Measurements from ENCODE around the gene TNIP3. TPM values are rescaled to one million over a fixed set of nuclear protein-coding genes. Genes with fewer than 3 reads are reported as not detected.

The TNIP3 gene
- total RNA-seq, 4 donors from 2014 or later: 0.48 TPM; not detected in 3

GRCh38 chr4:121138039-121138825, 25.9 kb downstream of the TNIP3 start:
- H3K27me3 ChIP-seq: no peaks in the 10 kb centered on the region

GRCh38 chr4:121130326-121130660, 33.8 kb downstream of the TNIP3 start:
- Histone ChIP-seq H3K36me3 (no peaks in the 10 kb centered on the region), H3K27me3 (no peaks in the 10 kb centered on the region), H3K9me3 (no peaks in the 10 kb centered on the region), H3K4me3 (no peak overlapping the region), H3K4me1 (no peaks in the 10 kb centered on the region), H3K27ac (no peak overlapping the region)
- no peak for DNase-seq
- TF ChIP-seq CTCF (IDR thresholded peaks at IDR 0.05): no peak
- no peak for TF ChIP-seq POLR2A (IDR thresholded peaks at IDR 0.05)
- intact Hi-C loops (cut with DNase I; ENCODE audit: low total_unique reads): no loop called here

More at GRCh38 chr4:121138039-121138825, 25.9 kb downstream of the TNIP3 start:
- no peaks in the 10 kb centered on the region for H3K4me1 ChIP-seq
- no peaks in the 10 kb centered on the region for H3K36me3 ChIP-seq
- no peak overlapping the region for H3K27ac ChIP-seq
- no peak for DNase-seq
- H3K9me3 ChIP-seq: no peaks in the 10 kb centered on the region
- TF ChIP-seq POLR2A (IDR thresholded peaks at IDR 0.05) (no peak), CTCF (IDR thresholded peaks at IDR 0.05) (no peak)
- intact Hi-C loops (cut with DNase I; ENCODE audit: low total_unique reads): no loop called here
- no peak overlapping the region for H3K4me3 ChIP-seq

- no peaks in the 10 kb centered on the region for H3K36me3 ChIP-seq
- no peaks in the 10 kb centered on the region for H3K27me3 ChIP-seq
- H3K4me1 ChIP-seq: no peaks in the 10 kb centered on the region
- no peak for DNase-seq
- no peak for TF ChIP-seq POLR2A (IDR thresholded peaks at IDR 0.05)
- no peak for TF ChIP-seq CTCF (IDR thresholded peaks at IDR 0.05)
- H3K9me3 ChIP-seq: no peaks in the 10 kb centered on the region
- H3K4me3 ChIP-seq: no peak overlapping the region
- intact Hi-C loops (cut with DNase I; ENCODE audit: low total_unique reads): no loop called here
- no peak overlapping the region for H3K27ac ChIP-seq
Observed at GRCh38 chr4:121129606-121130325, 34.4 kb downstream of the TNIP3 start.

GRCh38 chr4:121127100-121127499, 37.0 kb downstream of the TNIP3 start:
- intact Hi-C loops (cut with DNase I; ENCODE audit: low total_unique reads): no loop called here

More at GRCh38 chr4:121127100-121127499, 37.0 kb downstream of the TNIP3 start:
- DNase-seq: no peak
- TF ChIP-seq CTCF (IDR thresholded peaks at IDR 0.05) (no peak), POLR2A (IDR thresholded peaks at IDR 0.05) (no peak)
- Histone ChIP-seq H3K4me1 (no peaks in the 10 kb centered on the region), H3K36me3 (no peaks in the 10 kb centered on the region), H3K4me3 (no peak overlapping the region), H3K27ac (no peak overlapping the region), H3K27me3 (no peaks in the 10 kb centered on the region), H3K9me3 (no peaks in the 10 kb centered on the region)
